Measurements from ENCODE around the gene LRP1.

GRCh38 chr12:57133013-57133569 is 4.8 kb downstream of the LRP1 start:
- TF ChIP-seq CTCF (IDR thresholded peaks at IDR 0.05) (no peak), ZFX (IDR thresholded peaks at IDR 0.05; ENCODE audit: borderline replicate concordance) (no peak)

Data from 22Rv1 (cell line).